GM20431 (cell line): ENCODE results near the gene IFNA14.
"Not testable (repeated sequence)": the region's sequence is repeated elsewhere in the genome, so short reads cannot be mapped to it uniquely, and the experiment has no call there.

ENCODE experiments used
- in situ Hi-C: fragments of 300-500 bp; cut with MseI, MboI; formaldehyde crosslinking; loops from one replicate; pipeline ENCODE4 v1.15.0; 2020; ENCODE audit warnings: low sequenced_read_pairs; ENCODE audit not compliant: unreplicated experiment

Gene IFNA14

GRCh38 chr9:21228122-21228521 lies 11.7 kb downstream of the IFNA14 start, which contains the start of gene IFNA17:
IFNA17 (minus strand) TSS chr9:21228222; CDS start chr9:21228173, 49 bp downstream.
- in situ Hi-C loops = loop anchor here (25.0 kb wide), 1 partner anchor 559 kb away; no protein-coding TSS in a partner anchor

GRCh38 chr9:21217211-21217610 lies 22.6 kb downstream of the IFNA14 start, which contains the start of gene IFNA16:
IFNA16 (minus strand) TSS chr9:21217311; CDS start chr9:21217305, 6 bp downstream.
- in situ Hi-C loops = not testable (repeated sequence)

GRCh38 chr9:21213411-21214326 lies 26.1 kb downstream of the IFNA14 start:
- in situ Hi-C loops = not testable (repeated sequence)

GRCh38 chr9:21212160-21212559 lies 27.6 kb downstream of the IFNA14 start:
- in situ Hi-C loops = not testable (repeated sequence)

- in situ Hi-C loops = not testable (repeated sequence)
These were observed 29.0 kb downstream of the IFNA14 start for GRCh38 chr9:21210782-21211181.

- in situ Hi-C loops = no loop called here
These were observed 29.5 kb downstream of the IFNA14 start for GRCh38 chr9:21210311-21210710.

- in situ Hi-C loops = not testable (repeated sequence)
These were observed 32.8 kb downstream of the IFNA14 start, which contains the start of gene IFNA10 for GRCh38 chr9:21207043-21207442. IFNA10 (minus strand) TSS chr9:21207143; CDS start chr9:21207097, 46 bp downstream.

- in situ Hi-C loops = no loop called here
These were observed 34.6 kb downstream of the IFNA14 start for GRCh38 chr9:21205204-21205603.

- in situ Hi-C loops = not testable (repeated sequence)
These were observed 37.7 kb downstream of the IFNA14 start, which contains the start of gene IFNA7 for GRCh38 chr9:21202105-21202504. IFNA7 (minus strand) TSS chr9:21202205; CDS start chr9:21202165, 40 bp downstream.

- in situ Hi-C loops = not testable (repeated sequence)
These were observed 44.7 kb downstream of the IFNA14 start for GRCh38 chr9:21194867-21195776.
